NCI-H1092 (cell line): ENCODE data around the gene TIMM50.

Experiments used
- DNase-seq: peaks from one replicate; lab custom pipeline; 2025; lab: John Stamatoyannopoulos, UW

TIMM50 gene

GRCh38 chr19:39500543-39500942, 19.9 kb downstream of the TIMM50 start:
- DNase-seq = no peak

- no peak for DNase-seq
Measured at GRCh38 chr19:39501340-39501739, 20.7 kb downstream of the TIMM50 start.

GRCh38 chr19:39502640-39503417, 22.2 kb downstream of the TIMM50 start:
- DNase-seq = peak; percentile 21

- DNase-seq = no peak
Measured at GRCh38 chr19:39506598-39506943, 25.9 kb downstream of the TIMM50 start.

- no peak for DNase-seq
Measured at GRCh38 chr19:39506944-39507714, 26.5 kb downstream of the TIMM50 start.

GRCh38 chr19:39507715-39508364, 27.2 kb downstream of the TIMM50 start:
- DNase-seq = no peak

GRCh38 chr19:39508629-39509028, 28.0 kb downstream of the TIMM50 start:
- DNase-seq = no peak

GRCh38 chr19:39509233-39509632, 28.6 kb downstream of the TIMM50 start:
- no peak for DNase-seq

GRCh38 chr19:39512988-39513387, 32.4 kb downstream of the TIMM50 start:
- DNase-seq = no peak

- peak; percentile 36 for DNase-seq
Measured at GRCh38 chr19:39514840-39515550, 34.4 kb downstream of the TIMM50 start, which contains the start of gene SELENOV. TSS of gene SELENOV (plus strand) at chr19:39515139. CDS start at chr19:39515213, 74 bp downstream.

- no peak for DNase-seq
Measured at GRCh38 chr19:39515551-39516191, 35.0 kb downstream of the TIMM50 start.

GRCh38 chr19:39516270-39516669, 35.6 kb downstream of the TIMM50 start:
- DNase-seq = no peak

GRCh38 chr19:39517432-39517831, 36.8 kb downstream of the TIMM50 start:
- DNase-seq = no peak

GRCh38 chr19:39518458-39518857, 37.8 kb downstream of the TIMM50 start:
- DNase-seq = no peak

- no peak for DNase-seq
Measured at GRCh38 chr19:39518975-39519374, 38.3 kb downstream of the TIMM50 start.

GRCh38 chr19:39520541-39521484, 40.2 kb downstream of the TIMM50 start:
- DNase-seq = no peak

- no peak for DNase-seq
Measured at GRCh38 chr19:39524495-39524894, 43.9 kb downstream of the TIMM50 start.

GRCh38 chr19:39525205-39525604, 44.6 kb downstream of the TIMM50 start:
- DNase-seq = no peak

- no peak for DNase-seq
Measured at GRCh38 chr19:39531834-39532232, 51.2 kb downstream of the TIMM50 start.

- DNase-seq = peak; percentile 93
Measured at GRCh38 chr19:39532233-39533002, 51.8 kb downstream of the TIMM50 start, which contains the start of gene EID2B. TSS of gene EID2B (minus strand) at chr19:39532852. CDS start at chr19:39532802, 50 bp downstream.
